GM19239 (cell line): ENCODE results near the gene IQSEC3.
A peak's percentile ranks its signal among the peaks of the same experiment; 100 is the strongest.
"Not testable (repeated sequence)": the region's sequence is repeated elsewhere in the genome, so short reads cannot be mapped to it uniquely, and the experiment has no call there.

Source experiments
- DNase-seq: peaks from one replicate; pipeline ENCODE4 v3.0.0; 2011; ENCODE audit warnings: low spot score; ENCODE audit not compliant: insufficient read length
- FAIRE-seq: peaks from 2 replicates; lab custom pipeline; 2011; peaks lifted over from hg19 to GRCh38; lab: Jason Lieb, UNC

IQSEC3 gene

DNA sequence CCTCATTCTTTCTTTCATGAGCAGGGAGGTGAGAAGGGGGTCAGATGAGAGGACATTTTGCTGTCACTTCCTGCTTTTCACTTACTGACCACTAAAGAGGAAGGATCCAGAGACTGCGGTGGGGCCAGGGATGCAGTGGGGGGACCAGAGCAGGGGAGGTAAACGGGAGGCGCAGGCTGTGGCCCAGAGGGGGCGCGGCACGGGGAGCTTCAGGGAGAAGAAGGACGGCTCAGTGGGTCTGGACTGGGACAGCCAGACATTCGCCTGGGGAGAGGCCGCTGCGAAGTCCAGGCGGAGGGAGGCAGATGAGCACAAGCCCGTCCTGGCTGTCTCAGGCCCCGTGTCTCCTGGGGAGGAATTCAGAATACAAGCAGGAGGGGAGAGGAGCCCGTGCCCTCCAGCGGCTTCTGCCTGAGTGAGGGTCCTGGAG, 106.2 kb downstream of the IQSEC3 start:
- DNase-seq, result no peak
- FAIRE-seq, result no peak

DNA sequence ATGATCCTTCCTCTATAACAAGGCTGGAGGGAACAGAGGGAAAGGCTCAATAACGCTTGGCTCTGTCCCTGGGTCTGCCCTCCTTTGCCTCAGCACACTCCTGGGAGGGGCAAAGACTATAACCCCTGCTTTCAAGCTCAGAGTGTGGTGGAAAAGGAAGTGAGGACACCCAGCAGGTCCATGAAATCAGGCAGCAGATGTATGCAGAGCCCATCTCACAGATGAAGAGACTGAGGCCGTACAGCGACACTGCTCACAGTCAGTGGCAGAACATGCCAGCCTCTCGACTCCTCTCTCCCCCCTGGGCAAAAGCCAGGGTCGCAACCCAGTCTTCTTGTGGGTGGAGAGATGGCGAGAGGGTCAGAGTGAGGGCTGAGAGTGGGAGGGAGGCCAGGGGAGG, 107.6 kb downstream of the IQSEC3 start:
- no peak for FAIRE-seq
- no peak for DNase-seq

- DNase-seq (no peak), FAIRE-seq (no peak)
These were observed 108.0 kb downstream of the IQSEC3 start for GRCh38 chr12:174596-174995.

DNA sequence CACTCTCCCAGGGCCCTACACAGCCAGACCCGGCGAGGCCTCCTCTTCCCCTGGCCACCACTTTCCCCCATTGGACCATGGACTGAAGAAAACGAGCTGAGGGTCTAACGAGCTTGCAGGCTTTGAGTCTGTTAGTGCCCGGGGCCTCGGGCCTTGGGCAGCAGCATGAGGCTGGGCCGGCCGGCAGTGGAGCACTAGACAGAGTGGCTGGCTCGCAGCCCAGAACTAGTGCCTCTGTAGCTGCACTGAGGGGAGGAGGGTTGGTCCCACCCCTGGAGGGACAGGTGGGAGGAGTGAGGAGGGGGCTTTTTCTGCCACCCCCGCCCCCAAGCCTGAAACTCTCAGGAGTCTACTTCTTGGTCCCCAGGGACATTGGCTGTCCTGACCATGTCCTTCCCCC, 108.7 kb downstream of the IQSEC3 start:
- FAIRE-seq (no peak), DNase-seq (no peak)

GRCh38 chr12:175759-176158, 109.2 kb downstream of the IQSEC3 start:
- no peak for FAIRE-seq
- no peak for DNase-seq

GRCh38 chr12:176321-177181, 110.0 kb downstream of the IQSEC3 start:
- FAIRE-seq (no peak), DNase-seq (no peak)

DNA sequence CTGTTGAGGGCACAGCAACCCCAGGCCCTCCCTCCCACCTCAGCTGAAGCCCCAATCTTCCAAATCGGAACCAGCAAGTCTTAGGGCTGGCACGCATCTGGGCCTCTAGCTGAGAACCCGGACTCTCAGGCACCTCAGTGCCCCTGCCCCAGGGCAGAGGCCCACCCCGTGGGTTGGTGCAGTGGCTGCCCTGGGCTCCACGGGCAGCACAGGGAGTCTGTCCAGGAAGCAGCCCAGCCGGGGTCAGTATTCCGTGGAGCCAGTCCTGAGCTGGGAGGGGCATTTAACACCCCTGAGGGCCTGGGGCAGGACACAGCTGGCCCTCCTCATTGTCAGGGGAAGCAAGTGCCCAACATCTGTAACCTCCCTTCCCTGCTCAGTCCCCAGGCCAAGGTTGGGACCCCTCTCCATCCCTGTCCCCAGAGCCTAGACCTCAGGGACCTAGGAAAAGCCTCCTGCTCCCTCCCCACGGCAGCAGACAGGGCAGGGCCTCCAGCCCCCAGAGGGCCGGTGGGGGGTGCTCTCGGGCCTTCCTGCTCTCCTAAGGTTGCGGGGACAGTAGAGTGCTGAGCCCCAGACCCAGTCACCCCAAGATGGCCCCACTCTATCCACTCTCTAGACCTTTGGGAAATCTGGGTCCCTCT, 110.9 kb downstream of the IQSEC3 start:
- no peak for FAIRE-seq
- no peak for DNase-seq

GRCh38 chr12:177980-178828, 111.6 kb downstream of the IQSEC3 start:
- FAIRE-seq (no peak), DNase-seq (no peak)

DNA sequence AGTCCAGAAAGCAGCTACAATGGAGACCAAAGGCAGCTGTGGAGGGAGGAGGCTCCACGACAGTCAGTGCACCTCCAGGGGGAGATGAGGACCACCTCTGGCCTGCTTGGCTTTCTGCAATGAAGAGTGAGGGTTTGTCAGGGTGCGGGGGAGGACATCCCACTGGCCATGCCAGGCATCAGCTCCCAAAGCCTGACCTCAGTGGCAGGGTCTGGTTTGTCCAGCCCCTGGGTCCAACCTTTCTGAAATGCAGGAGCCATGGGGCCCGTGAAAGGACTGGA, 112.2 kb downstream of the IQSEC3 start:
- DNase-seq (no peak), FAIRE-seq (no peak)

- FAIRE-seq (no peak), DNase-seq (no peak)
These were observed 112.7 kb downstream of the IQSEC3 start for GRCh38 chr12:179131-179884.

DNA sequence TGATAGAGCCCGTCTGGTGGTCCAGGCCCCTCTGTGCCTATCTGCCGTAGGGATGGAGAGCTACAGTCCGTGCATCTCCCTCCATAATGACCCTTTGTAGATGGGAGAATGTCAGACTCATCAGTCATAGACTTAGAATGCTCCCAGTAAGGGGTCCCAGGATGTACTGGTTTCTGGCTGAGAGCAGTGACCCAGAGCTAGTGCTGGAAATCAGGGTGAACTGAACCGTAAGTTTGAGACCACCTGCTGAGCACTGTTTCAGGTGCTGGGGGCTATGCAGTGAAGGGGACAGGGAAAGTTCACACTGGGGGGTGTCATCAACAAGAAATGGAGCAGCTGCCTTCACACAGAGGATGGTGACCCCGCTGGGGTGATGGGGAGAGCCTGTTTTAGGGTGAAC, 113.3 kb downstream of the IQSEC3 start:
- DNase-seq (no peak), FAIRE-seq (no peak)

- DNase-seq (peak; percentile 36), FAIRE-seq (no peak)
These were observed 113.9 kb downstream of the IQSEC3 start for GRCh38 chr12:180445-180844.

DNA sequence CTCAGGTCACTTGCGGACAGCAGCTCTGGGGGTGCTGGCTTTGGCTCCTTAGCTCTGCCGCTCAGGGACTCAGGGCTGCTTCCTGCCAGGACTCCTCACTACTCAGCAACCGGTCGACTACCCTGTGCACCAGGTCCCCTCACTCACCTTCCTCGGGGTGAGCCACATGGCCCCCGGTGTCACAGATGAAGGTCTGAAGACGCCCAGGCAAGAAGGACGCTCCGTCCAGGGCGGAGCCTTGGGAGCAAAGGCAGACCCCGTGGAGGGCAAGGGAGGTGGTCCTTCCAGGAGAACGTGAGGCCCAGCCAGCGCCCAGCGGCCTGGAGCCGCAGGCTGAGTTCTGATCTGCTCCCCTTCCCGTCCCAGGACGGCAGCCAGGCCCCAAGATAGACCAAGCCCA, 115.4 kb downstream of the IQSEC3 start:
- DNase-seq (no peak), FAIRE-seq (no peak)

- DNase-seq (no peak), FAIRE-seq (no peak)
These were observed 115.9 kb downstream of the IQSEC3 start for GRCh38 chr12:182381-182892.

GRCh38 chr12:184811-185575, 118.4 kb downstream of the IQSEC3 start:
- FAIRE-seq, result no peak
- DNase-seq, result no peak

DNA sequence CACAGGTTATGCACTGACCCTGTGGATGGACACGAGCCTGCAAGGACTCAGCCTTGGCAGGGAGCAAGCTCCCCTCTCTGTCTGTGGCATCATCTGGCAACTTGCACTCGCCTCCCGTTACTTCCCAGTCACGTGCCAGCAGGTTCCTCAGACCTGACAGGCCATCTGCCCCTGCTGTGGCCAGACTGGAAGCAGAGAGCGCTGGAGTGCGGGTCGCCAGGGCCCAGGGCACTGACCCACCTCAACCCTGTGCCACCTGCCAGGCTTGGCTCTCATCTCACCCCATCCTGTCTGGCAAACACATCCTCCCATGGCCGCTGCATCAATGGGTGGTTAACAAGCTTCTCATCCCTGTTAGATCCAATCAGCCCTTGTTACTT, 119.0 kb downstream of the IQSEC3 start:
- FAIRE-seq, result no peak
- DNase-seq, result no peak

GRCh38 chr12:186006-186625, 119.5 kb downstream of the IQSEC3 start:
- DNase-seq (no peak), FAIRE-seq (no peak)

DNA sequence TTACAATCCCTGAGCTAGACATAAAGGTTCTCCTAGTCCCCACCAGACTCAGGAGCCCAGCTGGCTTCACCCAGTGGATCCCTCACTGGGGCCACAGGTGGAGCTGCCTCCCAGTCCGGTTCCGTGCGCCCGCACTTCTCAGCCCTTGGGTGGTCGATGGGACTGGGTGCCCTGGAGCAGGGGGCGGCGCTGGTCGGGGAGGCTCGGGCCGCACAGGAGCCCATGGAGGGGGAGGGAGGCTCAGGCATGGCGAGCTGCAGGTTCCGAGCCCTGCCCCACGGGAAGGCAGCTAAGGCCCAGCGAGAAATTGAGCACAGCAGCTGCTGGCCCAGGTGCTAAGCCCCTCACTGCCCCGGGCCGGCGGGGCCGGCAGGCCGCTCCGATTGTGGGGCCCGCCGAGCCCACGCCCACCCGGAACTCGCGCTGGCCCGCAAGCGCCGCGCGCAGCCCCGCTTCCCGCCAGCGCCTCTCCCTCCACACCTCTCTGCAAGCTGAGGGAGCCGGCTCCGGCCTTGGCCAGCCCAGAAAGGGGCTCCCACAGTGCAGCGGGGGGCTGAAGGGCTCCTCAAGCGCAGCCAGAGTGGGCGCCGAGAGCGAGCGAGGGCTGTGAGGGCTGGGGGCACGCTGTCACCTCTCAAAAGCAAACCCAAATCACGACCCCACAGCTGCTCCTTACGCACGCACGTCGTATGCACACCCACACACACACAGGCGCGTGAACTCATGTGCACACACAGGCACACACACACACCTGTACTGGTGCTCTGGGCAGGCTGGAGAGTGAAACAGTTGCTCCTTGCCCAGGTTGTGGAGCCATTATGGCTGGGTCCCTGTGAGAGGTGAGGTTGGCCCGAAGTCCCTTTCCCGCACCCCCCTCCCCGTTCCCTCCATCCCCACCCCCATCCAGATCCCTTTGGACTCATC, 121.7 kb downstream of the IQSEC3 start:
- FAIRE-seq, DNase-seq: not testable (repeated sequence)
